ENCODE measurements around the gene OR52K2. TPM values are rescaled to one million over a fixed set of nuclear protein-coding genes. Genes with fewer than 3 reads are reported as not detected.

OR52K2 gene
- total and polyA plus RNA-seq, 2 donors (not counting 1 experiment from before 2014, with no cell fraction given) = not detected

DNA sequence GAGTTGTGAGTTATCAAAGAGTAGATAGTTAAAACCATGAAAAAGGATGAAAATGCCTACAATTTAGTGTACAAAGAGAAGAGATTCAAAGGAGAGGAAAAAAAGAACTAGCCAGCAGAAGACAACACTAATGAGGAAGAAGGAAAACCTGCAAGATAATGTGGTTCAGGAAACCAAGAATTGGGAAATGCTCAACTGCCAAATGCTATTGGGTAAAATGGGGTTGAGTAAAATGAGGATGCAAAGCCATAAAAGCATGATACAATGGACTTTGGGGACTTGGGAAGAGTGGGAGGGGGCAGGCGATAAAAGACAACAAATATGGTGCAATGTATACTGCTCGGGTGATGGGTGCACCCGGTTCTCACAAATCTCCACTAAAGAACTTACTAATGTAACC, 7.6 kb upstream of the OR52K2 start:
- no peak overlapping the region for H3K9ac ChIP-seq (ENCODE audit: low read length)
- no peak overlapping the region for H3K4me3 Mint-ChIP-seq
- peaks cover 0 to 3% (median 0%) of the 10 kb centered on the region in 4 experiments for H3K27me3 ChIP-seq (replicated peaks in 1 of 4; ENCODE audit: control extremely low read depth in 1 of 4, control insufficient read depth in 3 of 4, insufficient read depth in 4 of 4, low read length in 3 of 4)
- H2AFZ ChIP-seq (ENCODE audit: insufficient read depth, low read depth, low read length, poor library complexity, severe bottlenecking) = no peak overlapping the region
- no peaks in the 10 kb centered on the region for H3K36me3 ChIP-seq (replicated peaks in 1 of 2; ENCODE audit: control extremely low read depth in 1 of 2, control insufficient read depth in 1 of 2, extremely low read depth in 1 of 2, insufficient read depth in 2 of 2, low read length in 1 of 2)
- intact Hi-C loops (cut with micrococcal nuclease) = no loop called here
- no CpG with 5 or more reads among the region's 3 CpGs for WGBS (ENCODE audit: insufficient coverage)
- peaks cover 22% of the 10 kb centered on the region for H3K27me3 Mint-ChIP-seq
- no peaks in the 10 kb centered on the region for H3K79me2 ChIP-seq (ENCODE audit: control insufficient read depth, insufficient read depth, low read length)
- TF ChIP-seq, protein P1, sequence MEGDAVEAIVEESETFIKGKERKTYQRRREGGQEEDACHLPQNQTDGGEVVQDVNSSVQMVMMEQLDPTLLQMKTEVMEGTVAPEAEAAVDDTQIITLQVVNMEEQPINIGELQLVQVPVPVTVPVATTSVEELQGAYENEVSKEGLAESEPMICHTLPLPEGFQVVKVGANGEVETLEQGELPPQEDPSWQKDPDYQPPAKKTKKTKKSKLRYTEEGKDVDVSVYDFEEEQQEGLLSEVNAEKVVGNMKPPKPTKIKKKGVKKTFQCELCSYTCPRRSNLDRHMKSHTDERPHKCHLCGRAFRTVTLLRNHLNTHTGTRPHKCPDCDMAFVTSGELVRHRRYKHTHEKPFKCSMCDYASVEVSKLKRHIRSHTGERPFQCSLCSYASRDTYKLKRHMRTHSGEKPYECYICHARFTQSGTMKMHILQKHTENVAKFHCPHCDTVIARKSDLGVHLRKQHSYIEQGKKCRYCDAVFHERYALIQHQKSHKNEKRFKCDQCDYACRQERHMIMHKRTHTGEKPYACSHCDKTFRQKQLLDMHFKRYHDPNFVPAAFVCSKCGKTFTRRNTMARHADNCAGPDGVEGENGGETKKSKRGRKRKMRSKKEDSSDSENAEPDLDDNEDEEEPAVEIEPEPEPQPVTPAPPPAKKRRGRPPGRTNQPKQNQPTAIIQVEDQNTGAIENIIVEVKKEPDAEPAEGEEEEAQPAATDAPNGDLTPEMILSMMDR (IDR thresholded peaks at IDR 0.05) = no peak
- no peak for TF ChIP-seq EZH2 (IDR thresholded peaks at IDR 0.05; ENCODE audit: borderline replicate concordance, insufficient read depth, low read depth, low read length, poor library complexity, severe bottlenecking)
- H3K27ac ChIP-seq (ENCODE audit: low read length in 2 of 2) = no peak overlapping the region
- ChIA-PET POLR2A (no interaction called here), CTCF (no interaction called here)
- no peak overlapping the region for H3K27ac Mint-ChIP-seq
- no peaks in the 10 kb centered on the region for H3K4me1 Mint-ChIP-seq
- no peak for ATAC-seq (ENCODE audit: low read depth)
- H3K4me3 ChIP-seq (ENCODE audit: control extremely low read depth in 1 of 5, extremely low read depth in 1 of 5, insufficient read depth in 1 of 5, low read depth in 2 of 5, low read length in 4 of 5) = no peak overlapping the region
- no peaks in the 10 kb centered on the region for H3K9me3 ChIP-seq (ENCODE audit: control extremely low read depth in 1 of 3, control insufficient read depth in 2 of 3, insufficient read depth in 1 of 3, low read length in 2 of 3)
- H3K4me1 ChIP-seq (ENCODE audit: control insufficient read depth in 2 of 2, insufficient read depth in 2 of 2, low read length in 2 of 2) = no peaks in the 10 kb centered on the region
- H3K4me2 ChIP-seq (replicated peaks; ENCODE audit: low read depth, low read length, poor library complexity, severe bottlenecking) = no peak overlapping the region
- H4K20me1 ChIP-seq (ENCODE audit: control insufficient read depth, insufficient read depth, low read length, poor library complexity, severe bottlenecking) = no peaks in the 10 kb centered on the region
- no peak for DNase-seq
- H3K9me3 Mint-ChIP-seq (ENCODE audit: insufficient read depth) = no peaks in the 10 kb centered on the region

DNA sequence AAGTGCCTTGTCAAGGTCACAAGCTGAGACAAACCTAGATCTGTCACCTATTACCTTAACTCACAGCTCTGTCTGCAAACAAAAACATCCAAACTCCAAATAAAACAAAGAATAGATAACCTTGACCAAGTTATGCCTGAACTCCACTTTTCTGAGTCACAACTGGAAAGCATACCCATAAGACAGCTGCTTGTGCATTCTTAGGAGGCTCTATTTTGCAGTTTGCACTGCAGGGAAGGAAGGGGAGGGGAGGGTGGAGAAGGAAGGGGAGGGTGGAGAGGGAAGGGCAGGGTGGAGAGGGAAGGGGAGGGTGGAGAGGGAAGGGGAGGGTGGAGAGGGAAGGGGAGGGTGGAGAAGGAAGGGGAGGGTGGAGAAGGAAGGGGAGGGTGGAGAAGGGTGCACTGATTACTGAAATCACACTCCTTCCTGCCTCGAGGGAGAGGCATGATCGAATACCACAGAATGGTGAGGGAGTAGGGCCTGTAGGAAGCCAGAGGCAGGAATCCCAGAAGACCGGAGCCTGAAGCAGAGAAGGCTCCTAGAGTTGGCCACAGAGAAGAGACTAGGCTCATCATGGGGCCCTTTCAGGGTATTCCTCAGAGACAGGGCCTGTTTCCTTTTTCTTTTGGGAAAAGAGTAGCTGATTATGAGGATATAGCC, 5.7 kb upstream of the OR52K2 start:
- Histone ChIP-seq H3K4me2 (replicated peaks; ENCODE audit: low read depth, low read length, poor library complexity, severe bottlenecking) (no peak overlapping the region), H3K27ac (ENCODE audit: low read length in 2 of 2) (no peak overlapping the region), H3K9me3 (ENCODE audit: control extremely low read depth in 1 of 3, control insufficient read depth in 2 of 3, insufficient read depth in 1 of 3, low read length in 2 of 3) (no peaks in the 10 kb centered on the region), H3K9ac (ENCODE audit: low read length) (no peak overlapping the region), H3K4me3 (ENCODE audit: control extremely low read depth in 1 of 5, extremely low read depth in 1 of 5, insufficient read depth in 1 of 5, low read depth in 2 of 5, low read length in 4 of 5) (no peak overlapping the region), H3K79me2 (ENCODE audit: control insufficient read depth, insufficient read depth, low read length) (no peaks in the 10 kb centered on the region), H3K36me3 (replicated peaks in 1 of 2; ENCODE audit: control extremely low read depth in 1 of 2, control insufficient read depth in 1 of 2, extremely low read depth in 1 of 2, insufficient read depth in 2 of 2, low read length in 1 of 2) (no peaks in the 10 kb centered on the region), H4K20me1 (ENCODE audit: control insufficient read depth, insufficient read depth, low read length, poor library complexity, severe bottlenecking) (no peaks in the 10 kb centered on the region), H3K4me1 (ENCODE audit: control insufficient read depth in 2 of 2, insufficient read depth in 2 of 2, low read length in 2 of 2) (no peaks in the 10 kb centered on the region), H2AFZ (ENCODE audit: insufficient read depth, low read depth, low read length, poor library complexity, severe bottlenecking) (no peak overlapping the region), H3K27me3 (replicated peaks in 1 of 4; ENCODE audit: control extremely low read depth in 1 of 4, control insufficient read depth in 3 of 4, insufficient read depth in 4 of 4, low read length in 3 of 4) (peaks cover 0 to 3% (median 0%) of the 10 kb centered on the region in 4 experiments)
- ATAC-seq (ENCODE audit: low read depth) (no peak), DNase-seq (no peak)
- no peak overlapping the region for H3K27ac Mint-ChIP-seq
- ChIA-PET POLR2A (interaction anchor here (0.6 kb wide), 1 partner anchor 23 kb away, joined by 8 read pairs; no protein-coding TSS in a partner anchor), CTCF (no interaction called here)
- no peaks in the 10 kb centered on the region for H3K9me3 Mint-ChIP-seq (ENCODE audit: insufficient read depth)
- 48% methylated on average over 3 of the region's 3 CpGs for WGBS (ENCODE audit: insufficient coverage)
- H3K4me3 Mint-ChIP-seq = no peak overlapping the region
- H3K4me1 Mint-ChIP-seq = no peaks in the 10 kb centered on the region
- H3K27me3 Mint-ChIP-seq = peaks cover 12% of the 10 kb centered on the region
- no peak for TF ChIP-seq EZH2 (IDR thresholded peaks at IDR 0.05; ENCODE audit: borderline replicate concordance, insufficient read depth, low read depth, low read length, poor library complexity, severe bottlenecking)
- TF ChIP-seq, protein P1 (IDR thresholded peaks at IDR 0.05) = no peak
- intact Hi-C loops (cut with micrococcal nuclease) = no loop called here

All from B cell (primary cell).